G401.6 (cell line): ENCODE results near the gene MERTK.
"Not testable (repeated sequence)": the region's sequence is repeated elsewhere in the genome, so short reads cannot be mapped to it uniquely, and the experiment has no call there.

ENCODE experiments used
- FAIRE-seq: peaks from 2 replicates; lab custom pipeline; 2012; peaks lifted over from hg19 to GRCh38; lab: Jason Lieb, UNC

The MERTK gene

DNA sequence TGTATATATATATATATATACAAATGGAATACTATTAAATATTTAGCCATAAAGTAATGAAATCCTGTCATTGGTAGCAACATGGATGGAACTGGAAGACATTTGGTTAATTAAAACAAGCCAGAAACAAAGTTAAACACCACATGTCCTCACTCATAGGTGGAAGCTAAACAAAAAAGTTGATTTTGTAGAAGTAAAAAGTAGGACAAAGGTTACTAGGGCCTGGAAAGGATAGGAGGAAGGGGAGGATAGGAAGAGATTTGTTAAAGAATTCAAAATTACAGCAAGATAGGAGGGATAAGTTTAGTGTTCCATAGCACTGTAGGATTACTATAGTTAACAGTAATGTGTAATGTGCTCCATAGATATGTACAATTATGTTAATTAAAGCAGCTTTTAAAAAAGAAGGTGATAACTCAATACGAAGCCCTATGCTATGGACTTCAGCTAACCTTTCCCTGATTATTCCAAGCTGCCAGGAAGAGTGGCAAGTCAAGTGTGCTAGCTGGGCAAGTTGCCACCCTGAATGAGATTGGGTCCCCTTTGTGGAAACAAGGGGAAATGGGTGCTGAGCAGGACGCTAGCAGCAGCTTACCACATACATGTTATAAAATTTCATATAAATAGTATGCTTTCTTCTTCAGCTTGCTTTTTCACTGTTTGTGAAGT, 12.3 kb downstream of the MERTK start:
- FAIRE-seq, result no peak

DNA sequence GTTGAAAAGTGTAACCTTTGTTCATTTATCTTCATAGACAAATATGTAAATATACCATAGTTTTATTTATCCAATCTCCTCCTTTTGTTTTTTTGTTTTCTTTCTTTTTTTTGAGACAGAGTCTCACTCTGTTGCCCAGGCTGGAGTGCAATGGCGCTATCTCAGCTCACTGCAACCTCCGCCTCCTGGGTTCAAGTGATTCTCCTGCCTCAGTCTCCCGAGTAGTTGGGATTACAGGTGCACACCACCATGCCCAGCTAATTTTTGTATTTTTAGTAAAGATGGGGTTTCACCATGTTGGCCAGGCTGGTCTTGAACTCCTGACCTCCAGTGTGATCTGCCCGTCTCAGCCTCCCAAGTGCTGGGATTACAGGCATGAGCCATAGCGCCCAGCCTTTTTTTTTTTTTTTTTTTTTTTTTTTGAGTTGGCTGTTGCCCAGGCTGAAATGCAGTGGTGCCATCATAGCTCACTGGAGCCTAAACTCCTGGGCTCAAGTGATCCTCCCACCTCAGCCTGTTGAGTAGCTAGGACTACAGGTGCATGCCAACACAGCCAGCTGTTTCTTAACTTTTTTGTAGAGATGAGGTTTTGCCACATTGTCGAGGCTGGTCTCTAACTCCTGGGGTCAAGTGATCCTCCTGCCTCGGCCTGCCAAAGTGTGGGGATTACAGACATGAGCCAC, 13.0 kb downstream of the MERTK start:
- not testable (repeated sequence) for FAIRE-seq

GRCh38 chr2:111912547-111912946, 14.1 kb downstream of the MERTK start:
- FAIRE-seq, result no peak

- FAIRE-seq, result no peak
These were observed 18.7 kb downstream of the MERTK start for GRCh38 chr2:111917106-111917505.

GRCh38 chr2:111918383-111918806, 20.0 kb downstream of the MERTK start:
- no peak for FAIRE-seq

DNA sequence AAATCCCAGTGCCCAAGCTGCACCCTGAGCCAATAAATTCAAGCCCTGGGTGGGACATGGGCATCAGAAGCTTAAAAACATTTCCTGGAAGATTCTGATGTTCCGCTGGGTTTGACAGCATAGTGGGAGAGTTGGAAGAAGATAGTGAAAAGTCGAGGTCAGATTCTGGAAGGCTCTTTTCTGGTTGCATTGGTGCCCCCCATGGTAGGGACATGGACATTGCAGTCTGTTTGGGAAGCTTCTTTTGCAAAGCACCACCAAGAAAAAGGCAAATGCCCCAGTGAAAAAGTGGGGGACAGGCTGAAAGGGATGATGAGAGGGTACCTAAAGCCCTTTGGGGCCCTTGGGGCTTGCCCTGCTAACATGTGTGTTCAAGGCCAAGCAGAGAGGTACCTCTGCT, 21.0 kb downstream of the MERTK start:
- FAIRE-seq, result no peak

DNA sequence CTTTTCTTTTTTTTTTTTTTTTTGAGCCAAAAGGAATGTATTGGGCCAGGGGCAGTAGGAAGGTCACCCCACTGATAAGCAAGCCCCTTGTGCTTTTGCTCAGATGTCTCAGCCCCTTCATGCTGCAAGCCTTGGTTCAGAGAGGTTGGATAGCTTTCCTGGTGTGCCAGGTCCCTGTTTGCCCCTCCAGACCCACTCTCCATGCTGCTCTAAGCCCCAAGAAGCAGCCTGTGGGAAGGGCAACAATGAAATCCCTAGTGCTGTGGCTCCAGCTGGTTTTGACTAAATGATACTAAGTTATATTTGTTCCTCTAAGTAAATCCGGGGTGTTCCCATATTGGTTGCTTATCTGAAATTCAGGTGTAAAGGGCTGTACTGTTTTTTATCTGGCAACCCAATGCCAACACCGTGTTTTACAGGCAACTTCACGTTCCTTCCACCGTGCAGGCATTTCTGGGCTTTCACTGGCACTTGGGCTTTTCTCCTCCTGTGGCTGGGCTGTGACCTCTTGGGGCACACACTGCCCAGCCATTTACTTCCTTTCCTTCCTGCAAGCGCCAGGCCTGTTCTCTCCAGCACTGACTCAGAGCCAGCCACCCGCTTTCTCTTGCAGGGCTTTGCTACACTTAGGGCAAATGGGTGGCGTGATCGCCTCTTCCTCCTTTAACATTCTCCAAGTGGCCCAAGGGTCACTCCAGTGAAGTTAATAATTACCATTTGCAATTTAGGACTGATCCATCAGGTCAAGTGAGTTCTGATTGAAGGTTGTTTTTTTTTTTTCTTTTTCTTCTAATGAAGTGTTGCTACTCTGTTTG, 21.6 kb downstream of the MERTK start:
- no peak for FAIRE-seq

- FAIRE-seq, result no peak
These were observed 24.9 kb downstream of the MERTK start for GRCh38 chr2:111923276-111923804.

- no peak for FAIRE-seq
These were observed 26.3 kb downstream of the MERTK start for GRCh38 chr2:111924617-111925107.

DNA sequence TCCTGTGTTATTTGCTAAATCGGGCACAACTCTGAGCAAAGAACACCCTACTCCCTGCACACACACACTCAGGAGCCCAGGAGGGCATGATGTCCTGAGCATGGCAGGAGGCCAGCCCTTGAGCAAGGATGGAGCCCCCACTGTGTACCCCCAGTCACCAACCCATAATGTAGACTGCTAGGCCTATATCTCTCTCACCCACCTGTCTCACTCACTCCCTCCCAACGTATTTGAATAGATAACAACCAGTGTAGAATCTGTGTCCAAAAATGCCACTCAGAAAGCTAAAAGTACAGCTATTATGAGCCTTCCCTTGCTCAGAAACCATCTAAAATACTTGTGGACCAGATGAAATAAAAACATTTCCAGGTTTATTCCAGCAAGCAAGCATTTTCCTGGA, 29.3 kb downstream of the MERTK start:
- no peak for FAIRE-seq

GRCh38 chr2:111930409-111930808, 32.0 kb downstream of the MERTK start:
- no peak for FAIRE-seq

- FAIRE-seq, result no peak
These were observed 32.5 kb downstream of the MERTK start for GRCh38 chr2:111930875-111931274.

DNA sequence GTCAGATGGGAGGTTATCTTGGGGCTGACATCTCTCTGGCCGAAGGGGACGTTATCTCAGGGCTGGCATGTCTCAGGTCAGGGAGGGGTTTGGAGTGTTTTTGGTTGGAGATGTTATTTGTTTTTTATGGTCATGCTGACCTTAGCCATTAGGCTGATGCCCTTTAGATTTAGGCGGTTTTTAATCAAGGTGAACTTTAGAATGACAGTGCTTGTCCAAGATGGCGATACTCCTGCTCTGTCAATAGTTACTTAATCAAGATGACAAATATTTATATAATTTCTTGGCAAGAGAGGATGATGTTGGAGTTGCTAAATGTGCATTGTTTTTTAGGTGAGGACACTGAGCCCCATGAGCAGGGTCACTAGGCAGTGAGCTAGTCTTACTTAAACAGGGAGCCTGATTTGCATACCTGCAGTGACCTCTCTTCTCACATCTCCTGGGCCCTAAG, 34.5 kb downstream of the MERTK start:
- FAIRE-seq, result no peak

DNA sequence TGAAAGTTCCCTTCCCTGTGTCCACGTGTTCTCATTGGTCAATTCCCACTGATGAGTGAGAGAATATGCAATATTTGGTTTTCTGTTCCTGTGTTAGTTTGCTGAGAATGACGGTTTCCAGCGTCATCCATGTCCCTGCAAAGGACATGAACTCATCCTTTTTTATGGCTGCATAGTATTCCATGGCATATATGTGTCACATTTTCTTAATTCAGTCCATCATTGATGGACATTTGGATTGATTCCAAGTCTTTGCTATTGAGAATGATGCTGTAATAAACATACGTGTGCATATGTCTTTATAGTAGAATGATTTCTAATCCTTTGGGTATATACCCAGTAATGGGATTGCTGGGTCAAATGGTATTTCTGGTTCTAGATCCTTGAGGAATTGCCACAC, 35.5 kb downstream of the MERTK start:
- FAIRE-seq, result not testable (repeated sequence)

DNA sequence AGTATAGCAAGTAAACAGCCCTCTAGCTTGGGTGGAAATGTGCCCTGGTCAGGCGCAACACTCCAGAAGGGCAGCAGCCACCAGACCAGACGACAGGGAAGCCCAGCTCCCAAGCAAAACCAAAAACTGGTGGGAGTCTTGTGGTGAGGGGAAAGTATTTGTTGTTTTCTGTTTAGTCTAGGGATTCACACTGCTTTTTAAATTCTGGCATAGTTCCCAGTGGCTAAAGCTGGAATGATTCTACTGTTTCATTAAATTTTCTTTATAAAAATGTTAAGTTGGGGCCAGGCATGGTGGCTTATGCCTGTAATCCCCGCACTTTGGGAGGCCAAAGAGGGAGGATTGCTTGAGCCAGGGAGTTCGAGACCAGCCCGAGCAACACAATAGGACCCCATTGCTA, 38.5 kb downstream of the MERTK start:
- no peak for FAIRE-seq

DNA sequence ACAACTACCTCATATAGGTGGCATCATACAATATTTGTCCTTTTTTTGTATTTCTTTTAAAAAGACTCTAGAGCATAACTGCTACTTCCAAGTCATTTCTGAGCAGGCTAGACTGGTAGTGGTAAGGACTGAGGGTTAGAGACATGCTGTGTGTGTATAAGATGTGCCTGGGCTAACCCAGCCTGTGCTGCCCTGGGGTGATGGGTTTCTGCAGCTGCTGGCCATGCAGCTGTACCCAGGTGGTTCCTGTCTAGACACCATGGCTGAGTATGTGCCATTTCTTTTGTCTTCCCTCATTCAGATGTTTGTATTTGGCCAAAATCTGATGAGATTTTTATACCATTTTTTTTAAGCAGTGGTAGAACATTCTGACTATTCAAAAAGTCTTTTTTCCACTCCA, 40.0 kb downstream of the MERTK start:
- FAIRE-seq, result no peak

DNA sequence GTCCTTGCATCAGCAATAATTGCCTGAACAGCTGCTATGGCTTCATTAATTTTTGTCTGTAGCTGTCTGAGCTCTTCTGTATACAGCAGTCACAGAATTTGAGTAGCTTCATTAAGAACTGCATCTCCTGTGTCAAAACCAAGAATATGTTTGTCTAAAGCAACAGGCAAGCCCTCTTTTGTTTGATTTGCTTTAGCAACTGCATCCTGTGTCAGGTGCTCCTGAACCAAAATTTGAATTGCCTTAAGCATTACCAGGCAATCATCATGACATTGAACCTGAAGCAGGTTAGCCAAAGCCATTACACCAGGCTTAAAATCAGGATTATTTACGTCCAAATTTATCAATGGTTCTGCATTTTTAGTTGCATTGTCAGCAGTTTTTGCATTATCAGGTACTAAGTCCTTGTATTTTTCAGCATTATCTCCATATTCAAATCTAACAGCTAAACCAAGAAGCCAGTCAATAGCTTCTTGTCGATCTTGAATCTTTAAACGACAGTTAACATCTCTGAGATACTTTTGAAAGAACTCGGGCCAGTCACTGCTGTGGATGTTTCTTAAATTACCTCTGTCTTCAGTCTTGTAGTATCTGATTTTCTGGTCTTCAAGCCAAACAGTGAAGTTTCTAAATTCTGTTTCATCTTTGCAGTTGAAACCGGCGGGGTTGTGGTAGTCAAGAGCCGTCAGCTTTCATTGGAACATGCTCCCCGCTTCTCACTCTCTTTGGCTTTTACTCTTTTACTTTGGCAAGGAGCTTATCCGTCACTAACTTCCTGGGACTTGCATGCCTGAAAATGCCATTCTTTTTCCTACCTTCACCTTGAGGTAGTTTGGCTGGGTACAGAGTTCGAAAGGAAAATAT, 42.2 kb downstream of the MERTK start:
- no peak for FAIRE-seq

- FAIRE-seq, result no peak
These were observed 43.1 kb downstream of the MERTK start for GRCh38 chr2:111941531-111941930.

GRCh38 chr2:111944531-111945210, 46.3 kb downstream of the MERTK start:
- no peak for FAIRE-seq

DNA sequence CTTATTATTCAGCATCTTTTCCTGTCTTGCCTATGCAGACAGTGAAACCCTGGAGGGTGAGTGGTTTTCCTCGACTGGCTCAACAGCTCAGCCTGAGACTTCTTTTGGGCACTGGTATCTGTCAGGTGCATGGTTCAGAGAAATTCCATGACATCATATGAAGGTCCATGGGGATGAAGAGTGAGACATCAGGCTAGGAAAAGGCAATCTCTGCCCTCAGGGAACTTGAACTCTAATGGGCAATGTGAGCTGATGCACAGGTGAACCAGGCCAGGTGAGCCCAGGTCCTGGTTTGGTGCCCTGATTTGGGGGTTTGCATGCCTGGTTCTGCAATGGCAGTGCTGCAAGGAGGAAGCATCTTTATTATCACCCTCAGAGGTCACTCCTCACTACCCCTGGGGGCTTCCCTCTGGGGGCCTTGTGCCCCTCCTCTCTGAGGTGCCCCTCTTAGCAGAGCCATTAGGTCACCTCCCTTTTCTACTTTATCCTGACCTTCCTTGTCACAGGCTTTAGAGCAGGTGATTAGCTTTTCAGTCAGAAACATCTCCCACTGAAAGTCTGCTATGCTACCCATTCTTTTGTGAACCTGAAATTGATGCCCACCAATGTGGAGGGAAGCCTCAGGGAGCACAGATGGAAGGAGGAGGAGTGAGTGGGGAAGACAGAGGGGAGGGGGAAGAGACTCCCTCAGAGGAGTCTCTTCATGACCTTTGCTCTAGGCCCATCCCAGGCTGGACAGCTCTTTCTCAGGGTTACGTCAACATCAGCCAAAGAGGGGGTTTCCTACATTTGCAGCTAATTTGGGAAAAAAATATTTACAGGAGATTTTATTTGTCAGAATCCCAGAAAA, 47.3 kb downstream of the MERTK start:
- no peak for FAIRE-seq
